ENCODE measurements around the gene LPIN1.

The LPIN1 gene

DNA sequence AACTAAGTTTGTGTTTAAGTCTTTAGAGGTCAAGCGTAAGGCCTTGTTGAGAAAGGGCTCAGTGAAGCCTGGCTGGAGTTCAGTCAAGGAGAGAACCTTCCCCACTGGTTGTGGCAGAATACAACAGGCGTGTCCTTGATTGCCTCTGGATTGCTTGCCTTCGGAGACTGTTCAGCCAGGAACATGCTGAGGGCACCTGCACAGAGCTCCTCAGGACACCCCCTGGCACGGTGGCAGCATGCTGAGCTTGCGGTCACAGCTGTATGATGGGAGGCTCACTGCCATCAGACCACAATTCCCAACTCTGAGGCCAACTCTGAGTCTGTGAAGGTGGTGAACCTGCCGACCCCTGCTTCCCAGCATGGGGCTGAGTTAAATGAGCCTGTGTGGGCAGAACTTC lies 130.0 kb downstream of the LPIN1 start:
- no peak for DNase-seq (ENCODE audit: low read depth)
- TF ChIP-seq, protein P1, sequence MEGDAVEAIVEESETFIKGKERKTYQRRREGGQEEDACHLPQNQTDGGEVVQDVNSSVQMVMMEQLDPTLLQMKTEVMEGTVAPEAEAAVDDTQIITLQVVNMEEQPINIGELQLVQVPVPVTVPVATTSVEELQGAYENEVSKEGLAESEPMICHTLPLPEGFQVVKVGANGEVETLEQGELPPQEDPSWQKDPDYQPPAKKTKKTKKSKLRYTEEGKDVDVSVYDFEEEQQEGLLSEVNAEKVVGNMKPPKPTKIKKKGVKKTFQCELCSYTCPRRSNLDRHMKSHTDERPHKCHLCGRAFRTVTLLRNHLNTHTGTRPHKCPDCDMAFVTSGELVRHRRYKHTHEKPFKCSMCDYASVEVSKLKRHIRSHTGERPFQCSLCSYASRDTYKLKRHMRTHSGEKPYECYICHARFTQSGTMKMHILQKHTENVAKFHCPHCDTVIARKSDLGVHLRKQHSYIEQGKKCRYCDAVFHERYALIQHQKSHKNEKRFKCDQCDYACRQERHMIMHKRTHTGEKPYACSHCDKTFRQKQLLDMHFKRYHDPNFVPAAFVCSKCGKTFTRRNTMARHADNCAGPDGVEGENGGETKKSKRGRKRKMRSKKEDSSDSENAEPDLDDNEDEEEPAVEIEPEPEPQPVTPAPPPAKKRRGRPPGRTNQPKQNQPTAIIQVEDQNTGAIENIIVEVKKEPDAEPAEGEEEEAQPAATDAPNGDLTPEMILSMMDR (IDR thresholded peaks at IDR 0.05; ENCODE audit: low read depth, low read length, missing control alignments): no peak
- in situ Hi-C loops (cut with HindIII; ENCODE audit: low sequenced_read_pairs): no loop called here
- H3K4me3 ChIP-seq (ENCODE audit: low read depth, low read length): no peak overlapping the region

DNA sequence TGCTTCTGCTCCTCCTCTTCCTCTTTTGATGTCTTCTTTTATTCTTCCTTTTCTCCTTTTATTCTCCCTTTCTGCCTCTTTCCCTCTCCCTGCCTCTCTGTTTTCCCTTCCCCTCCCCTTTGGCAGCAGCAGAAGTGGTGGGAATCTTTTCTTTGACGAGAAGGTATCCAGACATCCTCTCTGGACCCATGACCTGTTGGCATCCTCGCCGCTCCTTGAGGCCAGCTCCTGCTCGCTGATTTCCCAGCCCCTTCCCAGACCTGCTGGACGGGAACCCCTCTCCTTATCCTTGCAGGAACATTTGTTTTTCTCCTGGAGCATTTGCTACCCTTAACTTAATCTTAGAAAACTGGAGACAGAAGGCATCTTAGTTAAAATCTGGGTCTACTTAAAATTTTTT lies 130.5 kb downstream of the LPIN1 start:
- no peak for DNase-seq (ENCODE audit: low read depth)
- in situ Hi-C loops (cut with HindIII; ENCODE audit: low sequenced_read_pairs): no loop called here
- TF ChIP-seq, protein P1 (IDR thresholded peaks at IDR 0.05; ENCODE audit: low read depth, low read length, missing control alignments): no peak
- H3K4me3 ChIP-seq (ENCODE audit: low read depth, low read length): no peak overlapping the region

Data from astrocyte of the cerebellum (primary cell).